ENCODE results near the gene TNFRSF13B. TPM values are rescaled to one million over a fixed set of nuclear protein-coding genes. Genes with fewer than 3 reads are reported as not detected.

The TNFRSF13B gene
- total RNA-seq, 1 donor from 2014 or later = not detected

- peaks cover 18% of the 10 kb centered on the region for H3K4me1 ChIP-seq
- TF ChIP-seq CTCF (IDR thresholded peaks at IDR 0.05; ENCODE audit: borderline replicate concordance) = no peak
- no peaks in the 10 kb centered on the region for H3K9me3 ChIP-seq (replicated peaks)
- no peak overlapping the region for H3K4me3 ChIP-seq
- H3K27ac ChIP-seq (replicated peaks) = peak overlapping the region; percentile 30
- intact Hi-C loops (cut with micrococcal nuclease) = no loop called here
- H3K27me3 ChIP-seq (ENCODE audit: low read depth) = no peaks in the 10 kb centered on the region
- no peak for DNase-seq
- no peaks in the 10 kb centered on the region for H3K36me3 ChIP-seq
Observed at GRCh38 chr17:16988749-16989229, 16.9 kb upstream of the TNFRSF13B start.

- H3K27me3 ChIP-seq (ENCODE audit: low read depth) = no peaks in the 10 kb centered on the region
- no peak for TF ChIP-seq CTCF (IDR thresholded peaks at IDR 0.05; ENCODE audit: borderline replicate concordance)
- no peaks in the 10 kb centered on the region for H3K9me3 ChIP-seq (replicated peaks)
- DNase-seq = peak; percentile 70
- intact Hi-C loops (cut with micrococcal nuclease) = no loop called here
- no peak overlapping the region for H3K4me3 ChIP-seq
- H3K4me1 ChIP-seq = peaks cover 18% of the 10 kb centered on the region
- peak overlapping the region; percentile 30 for H3K27ac ChIP-seq (replicated peaks)
- H3K36me3 ChIP-seq = no peaks in the 10 kb centered on the region
Observed at GRCh38 chr17:16987830-16988601, 16.1 kb upstream of the TNFRSF13B start.

- H3K4me3 ChIP-seq = no peak overlapping the region
- intact Hi-C loops (cut with micrococcal nuclease) = no loop called here
- peaks cover 18% of the 10 kb centered on the region for H3K4me1 ChIP-seq
- peak overlapping the region; percentile 23 for H3K27ac ChIP-seq (replicated peaks)
- no peaks in the 10 kb centered on the region for H3K9me3 ChIP-seq (replicated peaks)
- H3K27me3 ChIP-seq (ENCODE audit: low read depth) = no peaks in the 10 kb centered on the region
- no peak for DNase-seq
- no peaks in the 10 kb centered on the region for H3K36me3 ChIP-seq
- TF ChIP-seq CTCF (IDR thresholded peaks at IDR 0.05; ENCODE audit: borderline replicate concordance) = no peak
Observed at GRCh38 chr17:16987066-16987829, 15.3 kb upstream of the TNFRSF13B start.

- intact Hi-C loops (cut with micrococcal nuclease) = no loop called here
- Histone ChIP-seq H3K27ac (replicated peaks) (no peak overlapping the region), H3K27me3 (ENCODE audit: low read depth) (no peaks in the 10 kb centered on the region), H3K36me3 (no peaks in the 10 kb centered on the region), H3K4me1 (peaks cover 16% of the 10 kb centered on the region), H3K9me3 (replicated peaks) (no peaks in the 10 kb centered on the region), H3K4me3 (no peak overlapping the region)
- no peak for DNase-seq
- TF ChIP-seq CTCF (IDR thresholded peaks at IDR 0.05; ENCODE audit: borderline replicate concordance) = no peak
Observed at GRCh38 chr17:16986391-16986790, 14.5 kb upstream of the TNFRSF13B start.

- H3K36me3 ChIP-seq = no peaks in the 10 kb centered on the region
- no peaks in the 10 kb centered on the region for H3K4me1 ChIP-seq
- no peak overlapping the region for H3K27ac ChIP-seq (replicated peaks)
- TF ChIP-seq CTCF (IDR thresholded peaks at IDR 0.05; ENCODE audit: borderline replicate concordance) = no peak
- DNase-seq = no peak
- no peak overlapping the region for H3K4me3 ChIP-seq
- H3K9me3 ChIP-seq (replicated peaks) = no peaks in the 10 kb centered on the region
- intact Hi-C loops (cut with micrococcal nuclease) = no loop called here
- H3K27me3 ChIP-seq (ENCODE audit: low read depth) = peaks cover 26% of the 10 kb centered on the region
Observed at GRCh38 chr17:16981928-16982327, 10.0 kb upstream of the TNFRSF13B start.
